ENCODE data around the gene VPS35L.

VPS35L gene

GRCh38 chr16:19689342-19689741 lies 133.8 kb downstream of the VPS35L start:
- DNase-seq (ENCODE audit: low read depth): no peak
- H3K4me3 ChIP-seq (ENCODE audit: low read depth, low read length): no peak overlapping the region
- TF ChIP-seq CTCF (IDR thresholded peaks at IDR 0.05; ENCODE audit: low read depth, low read length, missing control alignments): no peak

GRCh38 chr16:19690196-19690595 lies 134.7 kb downstream of the VPS35L start:
- no peak overlapping the region for H3K4me3 ChIP-seq (ENCODE audit: low read depth, low read length)
- TF ChIP-seq CTCF (IDR thresholded peaks at IDR 0.05; ENCODE audit: low read depth, low read length, missing control alignments): no peak
- no peak for DNase-seq (ENCODE audit: low read depth)

- DNase-seq (ENCODE audit: low read depth): no peak
- TF ChIP-seq CTCF (IDR thresholded peaks at IDR 0.05; ENCODE audit: low read depth, low read length, missing control alignments): no peak
- no peak overlapping the region for H3K4me3 ChIP-seq (ENCODE audit: low read depth, low read length)
Observed at GRCh38 chr16:19691161-19691711, 135.7 kb downstream of the VPS35L start.

- no peak for DNase-seq (ENCODE audit: low read depth)
- no peak for TF ChIP-seq CTCF (IDR thresholded peaks at IDR 0.05; ENCODE audit: low read depth, low read length, missing control alignments)
- no peak overlapping the region for H3K4me3 ChIP-seq (ENCODE audit: low read depth, low read length)
Observed at GRCh38 chr16:19694989-19695388, 139.5 kb downstream of the VPS35L start.

- no peak for TF ChIP-seq CTCF (IDR thresholded peaks at IDR 0.05; ENCODE audit: low read depth, low read length, missing control alignments)
- DNase-seq (ENCODE audit: low read depth): no peak
- no peak overlapping the region for H3K4me3 ChIP-seq (ENCODE audit: low read depth, low read length)
Observed at GRCh38 chr16:19696328-19696727, 140.8 kb downstream of the VPS35L start.

- DNase-seq (ENCODE audit: low read depth): no peak
- no peak overlapping the region for H3K4me3 ChIP-seq (ENCODE audit: low read depth, low read length)
- TF ChIP-seq CTCF (IDR thresholded peaks at IDR 0.05; ENCODE audit: low read depth, low read length, missing control alignments): no peak
Observed at GRCh38 chr16:19696961-19697360, 141.5 kb downstream of the VPS35L start.

- no peak for TF ChIP-seq CTCF (IDR thresholded peaks at IDR 0.05; ENCODE audit: low read depth, low read length, missing control alignments)
- DNase-seq (ENCODE audit: low read depth): no peak
- H3K4me3 ChIP-seq (ENCODE audit: low read depth, low read length): no peak overlapping the region
Observed at GRCh38 chr16:19697756-19698318, 142.3 kb downstream of the VPS35L start.
